SK-N-SH (cell line): ENCODE data around the gene IKZF4. TPM values are rescaled to one million over a fixed set of nuclear protein-coding genes. Genes with fewer than 3 reads are reported as not detected.

Experiments used
- CTCF ChIA-PET: fragments of 300-600, 350-600 bp; formaldehyde crosslinking; extraction: SDS; loops from one replicate; lab custom pipeline; 2021; lab: Yijun Ruan, JAX
- POLR2A ChIA-PET: fragments of 350-600 bp; sonication (Branson Sonifier 250); formaldehyde crosslinking; extraction: SDS; loops from one replicate; lab custom pipeline; 2020; ENCODE audit warnings: antibody characterized with exemption, inconsistent platforms; lab: Yijun Ruan, JAX
- DNase-seq: peaks from one replicate; pipeline ENCODE4 v3.0.0; 2012
- H2AFZ ChIP-seq: fragments of 200-600 bp; sonication (generic); 2 replicates; pipeline ENCODE4 v1.8.1; 2016; ENCODE audit warnings: antibody characterized with exemption, mild to moderate bottlenecking, low read depth
- H3F3A ChIP-seq: fragments of 200-600 bp; sonication (generic); replicated peaks from 2 replicates; pipeline ENCODE3; 2016; ENCODE audit warnings: antibody characterized with exemption, mild to moderate bottlenecking; ENCODE audit not compliant: insufficient read depth
- H3K27ac ChIP-seq, 2 experiments: fragments of 200-500 bp in 1 of 2; fragments of 200-600 bp in 1 of 2; sonication (Bioruptor generic) in 1 of 2; sonication (generic), shearing (Covaris generic) in 1 of 2; 2 replicates each; pipeline versions ENCODE4 v1.5.1 to v1.6.1; 2014 to 2016; ENCODE audit warnings: low read depth in 2 of 2, inconsistent platforms in 1 of 2, low read length in 1 of 2, mild to moderate bottlenecking in 1 of 2, mixed read lengths in 1 of 2
- H3K27me3 ChIP-seq: fragments of 200-600 bp; sonication (generic), shearing (Covaris generic); 2 replicates; pipeline ENCODE4 v1.6.1; 2016; ENCODE audit warnings: mixed run types; ENCODE audit not compliant: insufficient read depth
- H3K36me3 ChIP-seq, 2 experiments: fragments of 200-500 bp in 1 of 2; fragments of 200-600 bp in 1 of 2; sonication (Bioruptor generic) in 1 of 2; sonication (generic) in 1 of 2; replicated peaks in 1 of 2; 2 replicates each; pipeline versions ENCODE3 to v1.5.1; 2014 to 2016; ENCODE audit warnings: low read length in 1 of 2, mild to moderate bottlenecking in 1 of 2; ENCODE audit not compliant: insufficient read depth in 2 of 2, control insufficient read depth in 1 of 2
- H3K4me1 ChIP-seq, 2 experiments: fragments of 200-500 bp in 1 of 2; fragments of 200-600 bp in 1 of 2; sonication (Bioruptor generic) in 1 of 2; sonication (generic), shearing (Covaris generic) in 1 of 2; 2 replicates each; pipeline versions ENCODE4 v1.5.1 to v1.6.1; 2014 to 2016; ENCODE audit warnings: low read depth in 1 of 2, low read length in 1 of 2, mixed run types in 1 of 2; ENCODE audit not compliant: insufficient read depth in 2 of 2, control insufficient read depth in 1 of 2
- H3K4me2 ChIP-seq: fragments of 200-600 bp; sonication (generic), shearing (Covaris generic); 2 replicates; pipeline ENCODE4 v1.6.1; 2017; ENCODE audit warnings: mixed run types
- H3K4me3 ChIP-seq, 2 experiments: fragments of 200-500 bp in 1 of 2; fragments of 200-600 bp in 1 of 2; sonication (Bioruptor generic) in 1 of 2; sonication (generic), shearing (Covaris generic) in 1 of 2; 2 replicates each; pipeline versions ENCODE4 v1.5.1 to v1.8.1; 2014 to 2016; ENCODE audit warnings: low read depth in 2 of 2, inconsistent platforms in 1 of 2, low read length in 1 of 2, mild to moderate bottlenecking in 1 of 2, mixed read lengths in 1 of 2, moderate library complexity in 1 of 2
- H3K79me2 ChIP-seq: fragments of 200-600 bp; sonication (generic); 2 replicates; pipeline ENCODE4 v1.8.1; 2017; ENCODE audit warnings: mild to moderate bottlenecking; ENCODE audit not compliant: insufficient read depth
- H3K9ac ChIP-seq: fragments of 200-600 bp; sonication (generic); 2 replicates; pipeline ENCODE4 v1.6.1; 2017; ENCODE audit warnings: mixed run types
- H3K9me2 ChIP-seq: fragments of 200-600 bp; sonication (generic); 2 replicates; pipeline ENCODE4 v1.6.1; 2017; ENCODE audit warnings: mixed run types
- H3K9me3 ChIP-seq: fragments of 200-600 bp; sonication (generic); 2 replicates; pipeline ENCODE4 v1.6.1; 2017; ENCODE audit warnings: mixed run types, mild to moderate bottlenecking, moderate library complexity
- H4K20me1 ChIP-seq: fragments of 200-600 bp; sonication (generic); 2 replicates; pipeline ENCODE4 v1.6.1; 2017; ENCODE audit warnings: mild to moderate bottlenecking, mixed run types; ENCODE audit not compliant: insufficient read depth
- CTCF ChIP-seq: fragments of 200-600 bp; sonication (generic); IDR thresholded peaks from 2 replicates; pipeline ENCODE4 v1.6.1; 2017; ENCODE audit warnings: antibody characterized with exemption, mild to moderate bottlenecking, moderate library complexity
- ELF1 ChIP-seq: IDR thresholded peaks from 2 replicates; pipeline ENCODE4 v1.4.0; 2012
- FOXJ3 ChIP-seq: sonication (generic); formaldehyde crosslinking; IDR thresholded peaks from 2 replicates; pipeline ENCODE4 v1.5.1; 2020; ENCODE audit warnings: mild to moderate bottlenecking, missing genetic modification reagents
- FOXM1 ChIP-seq: IDR thresholded peaks from 2 replicates; pipeline ENCODE4 v1.4.0; 2012; ENCODE audit warnings: low read depth, mild to moderate bottlenecking
- GATA2 ChIP-seq: sonication (generic); formaldehyde crosslinking; IDR thresholded peaks from 2 replicates; pipeline ENCODE4 v1.5.0; 2020; ENCODE audit warnings: mild to moderate bottlenecking, missing genetic modification reagents
- IRF3 ChIP-seq: fragments of 150-350 bp; IDR thresholded peaks from 2 replicates; pipeline ENCODE4 v1.6.1; 2016; ENCODE audit warnings: mild to moderate bottlenecking, low read depth, low read length
- JUND ChIP-seq: IDR thresholded peaks from 2 replicates; pipeline ENCODE4 v1.4.0; 2012
- MAX ChIP-seq: IDR thresholded peaks from 2 replicates; pipeline ENCODE4 v1.4.0; 2012; ENCODE audit warnings: low read depth
- NFIC ChIP-seq: IDR thresholded peaks from 2 replicates; pipeline ENCODE4 v1.4.0; 2012; ENCODE audit warnings: borderline replicate concordance
- NRF1 ChIP-seq: IDR thresholded peaks from 2 replicates; pipeline ENCODE4 v1.6.1; 2012; ENCODE audit warnings: low read depth, mild to moderate bottlenecking, low read length
- POLR2AphosphoS5 ChIP-seq: IDR thresholded peaks from 2 replicates; pipeline ENCODE4 v1.6.1; 2012; ENCODE audit warnings: low read depth, low read length
- RCOR1 ChIP-seq: fragments of 150-350 bp; IDR thresholded peaks from 2 replicates; pipeline ENCODE4 v1.6.1; 2017; ENCODE audit warnings: antibody characterized with exemption, low read length
- RXRA ChIP-seq: IDR thresholded peaks from 2 replicates; pipeline ENCODE4 v1.4.0; 2012; ENCODE audit warnings: low read depth, mild to moderate bottlenecking, borderline replicate concordance
- TCF12 ChIP-seq: IDR thresholded peaks from 2 replicates; pipeline ENCODE4 v1.4.0; 2012
- TEAD4 ChIP-seq: IDR thresholded peaks from 2 replicates; pipeline ENCODE4 v1.4.0; 2012; ENCODE audit warnings: mild to moderate bottlenecking, borderline replicate concordance; ENCODE audit not compliant: insufficient read depth
- USF1 ChIP-seq: IDR thresholded peaks from 2 replicates; pipeline ENCODE4 v1.4.0; 2012; ENCODE audit warnings: low read depth, borderline replicate concordance
- USF2 ChIP-seq: fragments of 150-350 bp; IDR thresholded peaks from 2 replicates; pipeline ENCODE4 v1.6.1; 2017; ENCODE audit warnings: antibody characterized with exemption, low read length, low read depth, borderline replicate concordance
- YY1 ChIP-seq: IDR thresholded peaks from 2 replicates; pipeline ENCODE4 v1.4.0; 2012; ENCODE audit warnings: low read depth, mild to moderate bottlenecking
- WGBS: methylation state at CpG from one replicate; pipeline ENCODE4 v1.1.6; 2017; ENCODE audit warnings: low lambda C conversion rate; 5-methylcytosine and 5-hydroxymethylcytosine counted together
- polyA plus RNA-seq, 3 experiments: library from polyadenylated mRNA; depleted of rRNA; stranded (reverse); fragments of >200 nt; gene quantifications; 2 replicates each; pipeline ENCODE4 v1.2.3, GENCODE V29; 2012

The IKZF4 gene
- polyA plus RNA-seq, 1 of the 3 experiments (the other 2 are of a cell fraction), result 3.9 TPM

- WGBS, result 92% methylated on average over 2 of the region's 3 CpGs
- no peaks in the 10 kb centered on the region for H4K20me1 ChIP-seq
- H3K9ac ChIP-seq, result no peak overlapping the region
- TF ChIP-seq NFIC (no peak), USF2 (no peak), CTCF (no peak), TCF12 (no peak), RCOR1 (no peak)
- ChIA-PET CTCF (interaction anchor here (0.8 to 7.0 kb wide), 7 partner anchors 13 to 244 kb away, joined by 3 to 50 read pairs (median 3); no protein-coding TSS in a partner anchor), POLR2A (interaction anchor here (0.8 to 1.6 kb wide), 2 partner anchors 8 to 135 kb away, joined by 3 to 8 read pairs; partner anchors contain the start of gene RAB5B)
- no peak overlapping the region for H3K27ac ChIP-seq
- H3K9me2 ChIP-seq, result no peaks in the 10 kb centered on the region
- peaks cover 6% of the 10 kb centered on the region for H3F3A ChIP-seq
- H3K4me2 ChIP-seq, result no peak overlapping the region
- H3K4me1 ChIP-seq, result no peaks in the 10 kb centered on the region
- peaks cover 19 to 46% of the 10 kb centered on the region in 2 experiments for H3K36me3 ChIP-seq
- no peaks in the 10 kb centered on the region for H3K9me3 ChIP-seq
- H3K27me3 ChIP-seq, result no peaks in the 10 kb centered on the region
- H3K79me2 ChIP-seq, result peaks cover 45% of the 10 kb centered on the region; the same call in 1 of the 2 replicates
- no peak overlapping the region for H2AFZ ChIP-seq
- DNase-seq, result no peak
- H3K4me3 ChIP-seq, result no peak overlapping the region
Observed at GRCh38 chr12:55982319-55982936, 38.4 kb upstream of the IKZF4 start.

GRCh38 chr12:55983232-55983842 lies 37.5 kb upstream of the IKZF4 start:
- DNase-seq, result no peak
- H3K9me3 ChIP-seq, result no peaks in the 10 kb centered on the region
- TF ChIP-seq TEAD4, result no peak
- no peak for TF ChIP-seq RXRA
- no peak for TF ChIP-seq YY1
- no peak for TF ChIP-seq NFIC
- TF ChIP-seq NRF1, result no peak
- no peak for TF ChIP-seq CTCF
- TF ChIP-seq IRF3, result no peak
- TF ChIP-seq FOXJ3 (CRISPR knock-in tag), result no peak
- TF ChIP-seq POLR2AphosphoS5, result no peak
- no peak for TF ChIP-seq GATA2 (CRISPR knock-in tag)
- TF ChIP-seq USF1, result no peak
- no peak for TF ChIP-seq ELF1
- no peak for TF ChIP-seq MAX
- no peak for TF ChIP-seq FOXM1
- no peak for TF ChIP-seq JUND
- no peaks in the 10 kb centered on the region for H3K4me1 ChIP-seq
- H4K20me1 ChIP-seq, result no peaks in the 10 kb centered on the region
- H3F3A ChIP-seq, result peaks cover 6% of the 10 kb centered on the region
- no peaks in the 10 kb centered on the region for H3K27me3 ChIP-seq
- H3K4me3 ChIP-seq, result no peak overlapping the region
- WGBS, result 98% methylated on average over 4 of the region's 4 CpGs
- H3K9me2 ChIP-seq, result no peaks in the 10 kb centered on the region
- no peak overlapping the region for H3K4me2 ChIP-seq
- peaks cover 19 to 54% of the 10 kb centered on the region in 2 experiments for H3K36me3 ChIP-seq
- no peak overlapping the region for H3K9ac ChIP-seq
- POLR2A ChIA-PET, result interaction anchor here (1.6 to 2.0 kb wide), 2 partner anchors 9 kb away, joined by 8 to 10 read pairs; partner anchors contain the start of gene RAB5B
- H2AFZ ChIP-seq, result no peak overlapping the region
- H3K79me2 ChIP-seq, result peaks cover 36% of the 10 kb centered on the region; the same call in 1 of the 2 replicates
- CTCF ChIA-PET, result interaction anchor here (0.6 to 7.0 kb wide), 4 partner anchors 12 to 231 kb away, joined by 3 to 50 read pairs (median 4); no protein-coding TSS in a partner anchor
- H3K27ac ChIP-seq, result no peak overlapping the region
